GM23338 (cell line): ENCODE results near the gene SLC36A1. TPM values are rescaled to one million over a fixed set of nuclear protein-coding genes. Genes with fewer than 3 reads are reported as not detected.

Source experiments
- ATAC-seq: fragments of 200-7000 bp; cut with Tn5 transposase; 3 replicates; pipeline ENCODE4 v1.9.1; 2020
- DNase-seq: peaks from one replicate; pipeline ENCODE4 v3.0.0-alpha.2; 2015; ENCODE audit warnings: low spot score
- H2AFZ ChIP-seq: fragments of 200-600 bp; sonication (generic); 2 replicates; pipeline ENCODE4 v1.8.0; 2016; ENCODE audit warnings: antibody characterized with exemption, mild to moderate bottlenecking, moderate library complexity
- H3F3A ChIP-seq: fragments of 200-600 bp; sonication (generic); replicated peaks from 2 replicates; pipeline ENCODE4 v1.8.0; 2017; ENCODE audit warnings: antibody characterized with exemption, mixed run types, low read depth
- H3K27ac ChIP-seq: fragments of 200-600 bp; sonication (generic); 2 replicates; pipeline ENCODE4 v1.6.1; 2016; ENCODE audit warnings: low read depth
- H3K27me3 ChIP-seq: fragments of 200-600 bp; sonication (generic); 2 replicates; pipeline ENCODE4 v1.8.0; 2016; ENCODE audit warnings: mild to moderate bottlenecking, mixed run types, moderate library complexity; ENCODE audit not compliant: insufficient read depth
- H3K36me3 ChIP-seq: fragments of 200-600 bp; sonication (generic); 2 replicates; pipeline ENCODE4 v1.8.0; 2016; ENCODE audit warnings: mild to moderate bottlenecking; ENCODE audit not compliant: insufficient read depth
- H3K4me1 ChIP-seq: fragments of 200-600 bp; sonication (generic); 2 replicates; pipeline ENCODE4 v1.8.0; 2016; ENCODE audit warnings: mild to moderate bottlenecking, moderate library complexity; ENCODE audit not compliant: insufficient read depth
- H3K4me2 ChIP-seq: fragments of 200-600 bp; sonication (generic); 2 replicates; pipeline ENCODE4 v1.7.1; 2017; ENCODE audit warnings: mixed run types
- H3K4me3 ChIP-seq: fragments of 200-600 bp; sonication (generic); 2 replicates; pipeline ENCODE4 v1.6.1; 2016; ENCODE audit warnings: mixed run types
- H3K79me2 ChIP-seq: fragments of 200-600 bp; sonication (generic); replicated peaks from 2 replicates; pipeline ENCODE4 v1.8.0; 2017; ENCODE audit warnings: mild to moderate bottlenecking; ENCODE audit not compliant: insufficient read depth
- H3K9me2 ChIP-seq: fragments of 200-600 bp; sonication (generic); 2 replicates; pipeline ENCODE4 v1.8.0; 2017; ENCODE audit not compliant: insufficient read depth
- H4K20me1 ChIP-seq: fragments of 200-600 bp; sonication (generic); replicated peaks from 2 replicates; pipeline ENCODE4 v1.8.0; 2017; ENCODE audit warnings: mild to moderate bottlenecking; ENCODE audit not compliant: insufficient read depth
- H3K27ac Mint-ChIP-seq: 2 replicates; pipeline ENCODE4 v1.8.0; 2020; ENCODE audit warnings: inconsistent platforms, mild to moderate bottlenecking, moderate library complexity, mixed read lengths
- H3K27me3 Mint-ChIP-seq: 3 replicates; pipeline ENCODE4 v1.8.0; 2022; ENCODE audit warnings: low read depth, mild to moderate bottlenecking, moderate library complexity, mixed read lengths, inconsistent platforms; ENCODE audit not compliant: insufficient read depth, poor library complexity
- H3K36me3 Mint-ChIP-seq: 3 replicates; pipeline ENCODE4 v1.8.0; 2021; ENCODE audit warnings: low read depth, mild to moderate bottlenecking, inconsistent platforms, moderate library complexity, mixed read lengths
- H3K4me1 Mint-ChIP-seq: 3 replicates; pipeline ENCODE4 v1.8.0; 2020; ENCODE audit warnings: mild to moderate bottlenecking, inconsistent platforms, mixed read lengths
- H3K4me3 Mint-ChIP-seq: 3 replicates; pipeline ENCODE4 v1.8.0; 2021; ENCODE audit warnings: moderate library complexity, mild to moderate bottlenecking, inconsistent platforms, mixed read lengths
- H3K9me3 Mint-ChIP-seq: 3 replicates; pipeline ENCODE4 v1.8.0; 2020; ENCODE audit warnings: moderate library complexity, mild to moderate bottlenecking, inconsistent platforms, mixed read lengths
- CREB1 ChIP-seq: fragments of 250-450 bp; sonication (Bioruptor Pico); IDR thresholded peaks from 2 replicates; pipeline ENCODE4 v1.5.0; 2020; ENCODE audit warnings: low read depth, mild to moderate bottlenecking, moderate library complexity
- ETS1 ChIP-seq: IDR thresholded peaks from 2 replicates; pipeline ENCODE4 v1.6.1; 2016; ENCODE audit warnings: antibody characterized with exemption
- EZH2phosphoT487 ChIP-seq: fragments of 200-600 bp; sonication (generic); IDR thresholded peaks from one replicate; pipeline ENCODE4 v1.8.1; 2018; ENCODE audit warnings: antibody characterized with exemption; ENCODE audit not compliant: unreplicated experiment
- JUNB ChIP-seq: IDR thresholded peaks from one replicate; pipeline ENCODE4 v1.6.1; 2016; ENCODE audit warnings: antibody characterized with exemption; ENCODE audit not compliant: unreplicated experiment
- POLR2AphosphoS5 ChIP-seq: IDR thresholded peaks from 2 replicates; pipeline ENCODE4 v1.6.1; 2016; ENCODE audit warnings: antibody characterized with exemption, low read depth
- REST ChIP-seq: IDR thresholded peaks from one replicate; pipeline ENCODE4 v1.6.1; 2018; ENCODE audit warnings: antibody characterized with exemption; ENCODE audit not compliant: unreplicated experiment
- STAT1 ChIP-seq: IDR thresholded peaks from one replicate; pipeline ENCODE4 v1.6.1; 2016; ENCODE audit warnings: antibody characterized with exemption; ENCODE audit not compliant: unreplicated experiment
- ZNF331 ChIP-seq: fragments of 250-450 bp; sonication (Bioruptor Pico); IDR thresholded peaks from 2 replicates; pipeline ENCODE4 v1.5.0; 2020; ENCODE audit warnings: low read depth, mild to moderate bottlenecking, moderate library complexity
- polyA plus RNA-seq: library from polyadenylated mRNA; unstranded; fragments of >200 nt; fragmentation: Nextera tagmentation; extraction: Ambion mirVana; gene quantifications from 2 replicates; pipeline ENCODE4 v1.2.1, GENCODE V29; 2016
- total RNA-seq: library from RNA; depleted of rRNA; stranded (reverse); fragments of >200 nt; shearing (Covaris generic); gene quantifications from 2 replicates; pipeline ENCODE4 v1.2.3, GENCODE V29; 2014

Gene SLC36A1
- total and polyA plus RNA-seq, 2 experiments from 2014 or later: 5.2 to 10.4 TPM

GRCh38 chr5:151495320-151495719, 47.9 kb downstream of the SLC36A1 start (continued):
- TF ChIP-seq ZNF331 (CRISPR knock-in tag): no peak
- TF ChIP-seq EZH2phosphoT487: no peak
- no peak for TF ChIP-seq POLR2AphosphoS5
- TF ChIP-seq ETS1: no peak
- TF ChIP-seq REST: no peak
- TF ChIP-seq STAT1: no peak
- no peak for TF ChIP-seq JUNB

GRCh38 chr5:151496041-151496484, 48.7 kb downstream of the SLC36A1 start:
- Mint-ChIP-seq H3K36me3 (peaks cover 9% of the 10 kb centered on the region; the same call in 2 of the 3 replicates), H3K27me3 (no peaks in the 10 kb centered on the region), H3K4me1 (peaks cover 44% of the 10 kb centered on the region), H3K9me3 (0 out of 3 replicates have a peak, but pooled peaks cover 6% of the 10 kb centered on the region), H3K4me3 (peak overlapping the region; percentile 61), H3K27ac (peak overlapping the region; percentile 86)
- Histone ChIP-seq H3K36me3 (no peaks in the 10 kb centered on the region), H3K9me2 (no peaks in the 10 kb centered on the region; the same call in 1 of the 2 replicates), H3K4me1 (peaks cover 13% of the 10 kb centered on the region), H2AFZ (no peak overlapping the region), H4K20me1 (no peaks in the 10 kb centered on the region), H3K4me3 (peak overlapping the region; percentile 15; the same call in 1 of the 2 replicates), H3K79me2 (no peaks in the 10 kb centered on the region), H3K27me3 (no peaks in the 10 kb centered on the region), H3F3A (no peaks in the 10 kb centered on the region), H3K4me2 (peak overlapping the region; percentile 18; the same call in 1 of the 2 replicates), H3K27ac (peak overlapping the region; percentile 87)
- DNase-seq (peak; percentile 93), ATAC-seq (peak; percentile 62)
- no peak for TF ChIP-seq STAT1
- peak; percentile 83 for TF ChIP-seq POLR2AphosphoS5

- Histone ChIP-seq H3K36me3 (no peaks in the 10 kb centered on the region), H3F3A (no peaks in the 10 kb centered on the region), H2AFZ (no peak overlapping the region), H3K79me2 (no peaks in the 10 kb centered on the region), H3K4me2 (0 out of 2 replicates have a peak overlapping the region, but pooled peaks have one; percentile 14), H3K27me3 (no peaks in the 10 kb centered on the region), H3K4me1 (peaks cover 13% of the 10 kb centered on the region), H3K4me3 (no peak overlapping the region), H3K27ac (no peak overlapping the region), H4K20me1 (no peaks in the 10 kb centered on the region), H3K9me2 (no peaks in the 10 kb centered on the region; the same call in 1 of the 2 replicates)
- ATAC-seq: no peak
- Mint-ChIP-seq H3K9me3 (0 out of 3 replicates have a peak, but pooled peaks cover 6% of the 10 kb centered on the region), H3K36me3 (peaks cover 9% of the 10 kb centered on the region; the same call in 2 of the 3 replicates), H3K4me3 (no peak overlapping the region), H3K27ac (no peak overlapping the region), H3K27me3 (no peaks in the 10 kb centered on the region), H3K4me1 (peaks cover 40% of the 10 kb centered on the region)
- no peak for DNase-seq
- no peak for TF ChIP-seq EZH2phosphoT487
- TF ChIP-seq CREB1 (CRISPR knock-in tag): no peak
- TF ChIP-seq STAT1: no peak
- no peak for TF ChIP-seq POLR2AphosphoS5
- no peak for TF ChIP-seq ETS1
- no peak for TF ChIP-seq REST
- TF ChIP-seq JUNB: no peak
Observed at GRCh38 chr5:151497391-151498002, 50.1 kb downstream of the SLC36A1 start.
